Transverse colon (tissue), 4 donors: ENCODE results near the gene KAT8.

Experiments used
- EP300 ChIP-seq: sonication (generic); formaldehyde crosslinking; IDR thresholded peaks from one replicate; pipeline ENCODE4 v1.6.1; 2017; ENCODE audit warnings: antibody characterized with exemption, low read depth
- POLR2A ChIP-seq: fragments of 450-650 bp; IDR thresholded peaks from one replicate; pipeline ENCODE4 v1.6.1; 2016; ENCODE audit warnings: antibody characterized with exemption, mild to moderate bottlenecking, moderate library complexity
- POLR2AphosphoS5 ChIP-seq, 3 donors: sonication (generic); formaldehyde crosslinking; IDR thresholded peaks; one replicate each; pipeline ENCODE4 v1.6.1; 2016; ENCODE audit warnings: antibody characterized with exemption in 3 of 3
- TF ChIP-seq, protein P1 (sequence below), 5 experiments: fragments of 200-600 bp in 3 of 5; fragments of 450-650 bp in 2 of 5; sonication (generic) in 3 of 5; IDR thresholded peaks; 1 replicate in 2 of 5; 2 replicates in 3 of 5; pipeline ENCODE4 v1.5.1; 2016 to 2017; ENCODE audit warnings: antibody characterized with exemption in 5 of 5, inconsistent platforms in 3 of 5, mild to moderate bottlenecking in 2 of 5, moderate library complexity in 1 of 5

DNA sequence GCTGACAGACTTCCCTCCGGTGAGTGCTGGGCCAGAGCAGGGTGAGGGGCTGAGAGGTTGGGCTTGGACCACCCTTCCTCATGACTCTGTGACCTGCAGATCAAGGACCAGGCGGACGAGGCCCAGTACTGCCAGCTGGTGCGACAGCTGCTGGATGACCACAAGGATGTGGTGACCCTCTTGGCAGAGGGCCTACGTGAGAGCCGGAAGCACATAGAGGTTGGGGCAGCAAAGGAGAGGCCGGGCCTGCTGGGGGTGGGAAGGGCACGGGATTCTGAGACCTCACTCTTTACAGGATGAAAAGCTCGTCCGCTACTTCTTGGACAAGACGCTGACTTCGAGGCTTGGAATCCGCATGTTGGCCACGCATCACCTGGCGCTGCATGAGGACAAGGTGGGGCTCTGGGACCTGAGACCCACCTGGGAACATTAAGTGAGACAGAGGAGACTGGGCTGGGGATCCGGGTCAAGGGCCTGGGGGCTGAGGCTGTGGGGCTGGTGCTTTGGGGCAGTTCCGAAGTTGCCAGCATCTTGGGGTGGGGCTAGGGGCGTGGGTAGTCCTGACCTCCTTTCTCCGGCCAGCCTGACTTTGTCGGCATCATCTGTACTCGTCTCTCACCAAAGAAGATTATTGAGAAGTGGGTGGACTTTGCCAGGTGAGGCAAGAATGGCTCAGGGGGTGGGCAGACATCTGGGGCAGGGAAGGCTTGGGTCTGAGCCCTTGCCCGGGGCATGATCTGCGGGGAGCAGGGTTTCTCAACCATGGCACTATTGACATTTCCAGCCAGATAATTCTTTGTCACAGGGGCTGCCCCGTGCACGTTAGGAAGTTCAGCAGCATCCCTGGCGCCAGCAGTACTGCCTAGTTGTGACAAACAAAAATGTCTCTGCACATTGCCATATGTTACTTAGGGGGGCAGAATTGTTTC, 7.1 kb upstream of the KAT8 start:
- TF ChIP-seq, protein P1, sequence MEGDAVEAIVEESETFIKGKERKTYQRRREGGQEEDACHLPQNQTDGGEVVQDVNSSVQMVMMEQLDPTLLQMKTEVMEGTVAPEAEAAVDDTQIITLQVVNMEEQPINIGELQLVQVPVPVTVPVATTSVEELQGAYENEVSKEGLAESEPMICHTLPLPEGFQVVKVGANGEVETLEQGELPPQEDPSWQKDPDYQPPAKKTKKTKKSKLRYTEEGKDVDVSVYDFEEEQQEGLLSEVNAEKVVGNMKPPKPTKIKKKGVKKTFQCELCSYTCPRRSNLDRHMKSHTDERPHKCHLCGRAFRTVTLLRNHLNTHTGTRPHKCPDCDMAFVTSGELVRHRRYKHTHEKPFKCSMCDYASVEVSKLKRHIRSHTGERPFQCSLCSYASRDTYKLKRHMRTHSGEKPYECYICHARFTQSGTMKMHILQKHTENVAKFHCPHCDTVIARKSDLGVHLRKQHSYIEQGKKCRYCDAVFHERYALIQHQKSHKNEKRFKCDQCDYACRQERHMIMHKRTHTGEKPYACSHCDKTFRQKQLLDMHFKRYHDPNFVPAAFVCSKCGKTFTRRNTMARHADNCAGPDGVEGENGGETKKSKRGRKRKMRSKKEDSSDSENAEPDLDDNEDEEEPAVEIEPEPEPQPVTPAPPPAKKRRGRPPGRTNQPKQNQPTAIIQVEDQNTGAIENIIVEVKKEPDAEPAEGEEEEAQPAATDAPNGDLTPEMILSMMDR (IDR thresholded peaks at IDR 0.05), result no peak
- TF ChIP-seq POLR2A (no peak), POLR2AphosphoS5 (IDR thresholded peaks at IDR 0.05) (no peak), EP300 (no peak)
